Stimulated activated CD4-positive, alpha-beta T cell treated with anti-CD3 and anti-CD28 coated beads, TNF-alpha, amount 100 ng/mL, for 48 hours (primary cell): ENCODE data around the gene ARID3B.

ENCODE experiments used
- DNase-seq, 3 donors: peaks; one replicate each; pipeline ENCODE4 v3.0.0-alpha.2; 2020; ENCODE audit warnings: low read depth in 3 of 3

ARID3B gene

GRCh38 chr15:74604983-74605794 is 64.2 kb downstream of the ARID3B start:
- no peak for DNase-seq

- DNase-seq, result no peak
Observed at GRCh38 chr15:74605795-74606150, 64.8 kb downstream of the ARID3B start.

- no peak for DNase-seq
Observed at GRCh38 chr15:74608786-74609185, 67.8 kb downstream of the ARID3B start.

- no peak for DNase-seq
Observed at GRCh38 chr15:74609938-74610301, 68.9 kb downstream of the ARID3B start.

- no peak for DNase-seq
Observed at GRCh38 chr15:74610302-74610951, 69.4 kb downstream of the ARID3B start.

- DNase-seq, result no peak
Observed at GRCh38 chr15:74611341-74611740, 70.3 kb downstream of the ARID3B start.

- no peak for DNase-seq
Observed at GRCh38 chr15:74611834-74612233, 70.8 kb downstream of the ARID3B start.

GRCh38 chr15:74612677-74613076 is 71.7 kb downstream of the ARID3B start:
- DNase-seq, result no peak

GRCh38 chr15:74613089-74613952 is 72.3 kb downstream of the ARID3B start:
- no peak for DNase-seq

- DNase-seq, result no peak
Observed at GRCh38 chr15:74613953-74614743, 73.1 kb downstream of the ARID3B start.

- peak; percentile 63 to 81 (median 71) for DNase-seq
Observed at GRCh38 chr15:74614744-74615507, 73.9 kb downstream of the ARID3B start.

- DNase-seq, result peak; percentile 89 to 98 (median 94)
Observed at GRCh38 chr15:74615508-74616365, 74.7 kb downstream of the ARID3B start, which contains the start of gene CLK3. CLK3 (plus strand) TSS chr15:74615836; CDS start chr15:74619197, 3,361 bp downstream.

GRCh38 chr15:74616366-74616939 is 75.4 kb downstream of the ARID3B start:
- peak; percentile 34 to 41 (median 36) for DNase-seq

- DNase-seq, result no peak
Observed at GRCh38 chr15:74616996-74617395, 76.0 kb downstream of the ARID3B start.

- no peak for DNase-seq
Observed at GRCh38 chr15:74618841-74619596, 78.0 kb downstream of the ARID3B start.

- no peak for DNase-seq
Observed at GRCh38 chr15:74619916-74620635, 79.1 kb downstream of the ARID3B start.

GRCh38 chr15:74620636-74621545 is 79.9 kb downstream of the ARID3B start:
- peak; percentile 57 to 69 (median 66) for DNase-seq
